GM23338 (cell line): Measurements from ENCODE around the gene TRAM2. TPM values are rescaled to one million over a fixed set of nuclear protein-coding genes. Genes with fewer than 3 reads are reported as not detected.

Source experiments
- ATAC-seq: fragments of 200-7000 bp; cut with Tn5 transposase; 3 replicates; pipeline ENCODE4 v1.9.1; 2020
- DNase-seq: peaks from one replicate; pipeline ENCODE4 v3.0.0-alpha.2; 2015; ENCODE audit warnings: low spot score
- H2AFZ ChIP-seq: fragments of 200-600 bp; sonication (generic); 2 replicates; pipeline ENCODE4 v1.8.0; 2016; ENCODE audit warnings: antibody characterized with exemption, mild to moderate bottlenecking, moderate library complexity
- H3F3A ChIP-seq: fragments of 200-600 bp; sonication (generic); replicated peaks from 2 replicates; pipeline ENCODE4 v1.8.0; 2017; ENCODE audit warnings: antibody characterized with exemption, mixed run types, low read depth
- H3K27ac ChIP-seq: fragments of 200-600 bp; sonication (generic); 2 replicates; pipeline ENCODE4 v1.6.1; 2016; ENCODE audit warnings: low read depth
- H3K27me3 ChIP-seq: fragments of 200-600 bp; sonication (generic); 2 replicates; pipeline ENCODE4 v1.8.0; 2016; ENCODE audit warnings: mild to moderate bottlenecking, mixed run types, moderate library complexity; ENCODE audit not compliant: insufficient read depth
- H3K36me3 ChIP-seq: fragments of 200-600 bp; sonication (generic); 2 replicates; pipeline ENCODE4 v1.8.0; 2016; ENCODE audit warnings: mild to moderate bottlenecking; ENCODE audit not compliant: insufficient read depth
- H3K4me1 ChIP-seq: fragments of 200-600 bp; sonication (generic); 2 replicates; pipeline ENCODE4 v1.8.0; 2016; ENCODE audit warnings: mild to moderate bottlenecking, moderate library complexity; ENCODE audit not compliant: insufficient read depth
- H3K4me2 ChIP-seq: fragments of 200-600 bp; sonication (generic); 2 replicates; pipeline ENCODE4 v1.7.1; 2017; ENCODE audit warnings: mixed run types
- H3K4me3 ChIP-seq: fragments of 200-600 bp; sonication (generic); 2 replicates; pipeline ENCODE4 v1.6.1; 2016; ENCODE audit warnings: mixed run types
- H3K79me2 ChIP-seq: fragments of 200-600 bp; sonication (generic); replicated peaks from 2 replicates; pipeline ENCODE4 v1.8.0; 2017; ENCODE audit warnings: mild to moderate bottlenecking; ENCODE audit not compliant: insufficient read depth
- H3K9me2 ChIP-seq: fragments of 200-600 bp; sonication (generic); 2 replicates; pipeline ENCODE4 v1.8.0; 2017; ENCODE audit not compliant: insufficient read depth
- H4K20me1 ChIP-seq: fragments of 200-600 bp; sonication (generic); replicated peaks from 2 replicates; pipeline ENCODE4 v1.8.0; 2017; ENCODE audit warnings: mild to moderate bottlenecking; ENCODE audit not compliant: insufficient read depth
- H3K27ac Mint-ChIP-seq: 2 replicates; pipeline ENCODE4 v1.8.0; 2020; ENCODE audit warnings: inconsistent platforms, mild to moderate bottlenecking, moderate library complexity, mixed read lengths
- H3K27me3 Mint-ChIP-seq: 3 replicates; pipeline ENCODE4 v1.8.0; 2022; ENCODE audit warnings: low read depth, mild to moderate bottlenecking, moderate library complexity, mixed read lengths, inconsistent platforms; ENCODE audit not compliant: insufficient read depth, poor library complexity
- H3K36me3 Mint-ChIP-seq: 3 replicates; pipeline ENCODE4 v1.8.0; 2021; ENCODE audit warnings: low read depth, mild to moderate bottlenecking, inconsistent platforms, moderate library complexity, mixed read lengths
- H3K4me1 Mint-ChIP-seq: 3 replicates; pipeline ENCODE4 v1.8.0; 2020; ENCODE audit warnings: mild to moderate bottlenecking, inconsistent platforms, mixed read lengths
- H3K4me3 Mint-ChIP-seq: 3 replicates; pipeline ENCODE4 v1.8.0; 2021; ENCODE audit warnings: moderate library complexity, mild to moderate bottlenecking, inconsistent platforms, mixed read lengths
- H3K9me3 Mint-ChIP-seq: 3 replicates; pipeline ENCODE4 v1.8.0; 2020; ENCODE audit warnings: moderate library complexity, mild to moderate bottlenecking, inconsistent platforms, mixed read lengths
- ETS1 ChIP-seq: IDR thresholded peaks from 2 replicates; pipeline ENCODE4 v1.6.1; 2016; ENCODE audit warnings: antibody characterized with exemption
- EZH2phosphoT487 ChIP-seq: fragments of 200-600 bp; sonication (generic); IDR thresholded peaks from one replicate; pipeline ENCODE4 v1.8.1; 2018; ENCODE audit warnings: antibody characterized with exemption; ENCODE audit not compliant: unreplicated experiment
- JUNB ChIP-seq: IDR thresholded peaks from one replicate; pipeline ENCODE4 v1.6.1; 2016; ENCODE audit warnings: antibody characterized with exemption; ENCODE audit not compliant: unreplicated experiment
- NANOG ChIP-seq: IDR thresholded peaks from 2 replicates; pipeline ENCODE4 v1.6.1; 2016; ENCODE audit warnings: antibody characterized with exemption, borderline replicate concordance
- POLR2AphosphoS5 ChIP-seq: IDR thresholded peaks from 2 replicates; pipeline ENCODE4 v1.6.1; 2016; ENCODE audit warnings: antibody characterized with exemption, low read depth
- REST ChIP-seq: IDR thresholded peaks from one replicate; pipeline ENCODE4 v1.6.1; 2018; ENCODE audit warnings: antibody characterized with exemption; ENCODE audit not compliant: unreplicated experiment
- STAT1 ChIP-seq: IDR thresholded peaks from one replicate; pipeline ENCODE4 v1.6.1; 2016; ENCODE audit warnings: antibody characterized with exemption; ENCODE audit not compliant: unreplicated experiment
- ZNF114 ChIP-seq: fragments of 250-450 bp; sonication (Bioruptor Pico); IDR thresholded peaks from 2 replicates; pipeline ENCODE4 v1.5.0; 2020; ENCODE audit warnings: mild to moderate bottlenecking, moderate library complexity
- polyA plus RNA-seq: library from polyadenylated mRNA; unstranded; fragments of >200 nt; fragmentation: Nextera tagmentation; extraction: Ambion mirVana; gene quantifications from 2 replicates; pipeline ENCODE4 v1.2.1, GENCODE V29; 2016
- total RNA-seq: library from RNA; depleted of rRNA; stranded (reverse); fragments of >200 nt; shearing (Covaris generic); gene quantifications from 2 replicates; pipeline ENCODE4 v1.2.3, GENCODE V29; 2014
- TF ChIP-seq, protein P1 (sequence below): fragments of 250-450 bp; sonication (Bioruptor Pico); IDR thresholded peaks from 2 replicates; pipeline ENCODE4 v1.5.0; 2020; ENCODE audit warnings: mild to moderate bottlenecking, moderate library complexity

The TRAM2 gene
- total and polyA plus RNA-seq, 2 experiments from 2014 or later, result 4.0 to 14.0 TPM

DNA sequence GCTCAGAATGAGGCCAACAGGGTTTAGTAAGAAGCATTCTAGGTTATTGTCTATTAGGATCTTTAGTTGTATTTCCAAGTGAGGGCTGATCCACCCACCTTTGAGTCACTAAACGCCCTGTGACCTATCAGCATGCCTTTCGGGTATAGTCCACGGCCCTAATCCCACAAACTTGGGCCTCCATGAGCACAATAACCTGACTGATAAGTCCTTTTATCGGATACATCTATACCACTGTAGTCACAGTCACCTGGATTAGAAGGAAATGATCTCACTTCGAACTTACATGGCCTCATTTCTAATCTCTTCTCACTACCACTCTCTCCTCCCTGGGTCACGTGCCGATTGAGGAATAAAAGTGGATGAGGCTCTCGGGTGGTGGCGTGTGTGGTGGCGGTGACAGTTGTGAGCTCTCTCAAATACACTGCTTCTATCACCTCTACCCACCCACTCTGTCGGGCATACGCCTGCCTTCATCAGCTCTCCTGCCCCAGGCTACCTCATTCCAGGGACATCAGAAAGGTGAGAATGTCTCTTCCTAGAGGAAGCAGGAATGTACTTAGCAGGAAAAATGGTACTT is 65.2 kb downstream of the TRAM2 start (continued):
- TF ChIP-seq, protein P1, sequence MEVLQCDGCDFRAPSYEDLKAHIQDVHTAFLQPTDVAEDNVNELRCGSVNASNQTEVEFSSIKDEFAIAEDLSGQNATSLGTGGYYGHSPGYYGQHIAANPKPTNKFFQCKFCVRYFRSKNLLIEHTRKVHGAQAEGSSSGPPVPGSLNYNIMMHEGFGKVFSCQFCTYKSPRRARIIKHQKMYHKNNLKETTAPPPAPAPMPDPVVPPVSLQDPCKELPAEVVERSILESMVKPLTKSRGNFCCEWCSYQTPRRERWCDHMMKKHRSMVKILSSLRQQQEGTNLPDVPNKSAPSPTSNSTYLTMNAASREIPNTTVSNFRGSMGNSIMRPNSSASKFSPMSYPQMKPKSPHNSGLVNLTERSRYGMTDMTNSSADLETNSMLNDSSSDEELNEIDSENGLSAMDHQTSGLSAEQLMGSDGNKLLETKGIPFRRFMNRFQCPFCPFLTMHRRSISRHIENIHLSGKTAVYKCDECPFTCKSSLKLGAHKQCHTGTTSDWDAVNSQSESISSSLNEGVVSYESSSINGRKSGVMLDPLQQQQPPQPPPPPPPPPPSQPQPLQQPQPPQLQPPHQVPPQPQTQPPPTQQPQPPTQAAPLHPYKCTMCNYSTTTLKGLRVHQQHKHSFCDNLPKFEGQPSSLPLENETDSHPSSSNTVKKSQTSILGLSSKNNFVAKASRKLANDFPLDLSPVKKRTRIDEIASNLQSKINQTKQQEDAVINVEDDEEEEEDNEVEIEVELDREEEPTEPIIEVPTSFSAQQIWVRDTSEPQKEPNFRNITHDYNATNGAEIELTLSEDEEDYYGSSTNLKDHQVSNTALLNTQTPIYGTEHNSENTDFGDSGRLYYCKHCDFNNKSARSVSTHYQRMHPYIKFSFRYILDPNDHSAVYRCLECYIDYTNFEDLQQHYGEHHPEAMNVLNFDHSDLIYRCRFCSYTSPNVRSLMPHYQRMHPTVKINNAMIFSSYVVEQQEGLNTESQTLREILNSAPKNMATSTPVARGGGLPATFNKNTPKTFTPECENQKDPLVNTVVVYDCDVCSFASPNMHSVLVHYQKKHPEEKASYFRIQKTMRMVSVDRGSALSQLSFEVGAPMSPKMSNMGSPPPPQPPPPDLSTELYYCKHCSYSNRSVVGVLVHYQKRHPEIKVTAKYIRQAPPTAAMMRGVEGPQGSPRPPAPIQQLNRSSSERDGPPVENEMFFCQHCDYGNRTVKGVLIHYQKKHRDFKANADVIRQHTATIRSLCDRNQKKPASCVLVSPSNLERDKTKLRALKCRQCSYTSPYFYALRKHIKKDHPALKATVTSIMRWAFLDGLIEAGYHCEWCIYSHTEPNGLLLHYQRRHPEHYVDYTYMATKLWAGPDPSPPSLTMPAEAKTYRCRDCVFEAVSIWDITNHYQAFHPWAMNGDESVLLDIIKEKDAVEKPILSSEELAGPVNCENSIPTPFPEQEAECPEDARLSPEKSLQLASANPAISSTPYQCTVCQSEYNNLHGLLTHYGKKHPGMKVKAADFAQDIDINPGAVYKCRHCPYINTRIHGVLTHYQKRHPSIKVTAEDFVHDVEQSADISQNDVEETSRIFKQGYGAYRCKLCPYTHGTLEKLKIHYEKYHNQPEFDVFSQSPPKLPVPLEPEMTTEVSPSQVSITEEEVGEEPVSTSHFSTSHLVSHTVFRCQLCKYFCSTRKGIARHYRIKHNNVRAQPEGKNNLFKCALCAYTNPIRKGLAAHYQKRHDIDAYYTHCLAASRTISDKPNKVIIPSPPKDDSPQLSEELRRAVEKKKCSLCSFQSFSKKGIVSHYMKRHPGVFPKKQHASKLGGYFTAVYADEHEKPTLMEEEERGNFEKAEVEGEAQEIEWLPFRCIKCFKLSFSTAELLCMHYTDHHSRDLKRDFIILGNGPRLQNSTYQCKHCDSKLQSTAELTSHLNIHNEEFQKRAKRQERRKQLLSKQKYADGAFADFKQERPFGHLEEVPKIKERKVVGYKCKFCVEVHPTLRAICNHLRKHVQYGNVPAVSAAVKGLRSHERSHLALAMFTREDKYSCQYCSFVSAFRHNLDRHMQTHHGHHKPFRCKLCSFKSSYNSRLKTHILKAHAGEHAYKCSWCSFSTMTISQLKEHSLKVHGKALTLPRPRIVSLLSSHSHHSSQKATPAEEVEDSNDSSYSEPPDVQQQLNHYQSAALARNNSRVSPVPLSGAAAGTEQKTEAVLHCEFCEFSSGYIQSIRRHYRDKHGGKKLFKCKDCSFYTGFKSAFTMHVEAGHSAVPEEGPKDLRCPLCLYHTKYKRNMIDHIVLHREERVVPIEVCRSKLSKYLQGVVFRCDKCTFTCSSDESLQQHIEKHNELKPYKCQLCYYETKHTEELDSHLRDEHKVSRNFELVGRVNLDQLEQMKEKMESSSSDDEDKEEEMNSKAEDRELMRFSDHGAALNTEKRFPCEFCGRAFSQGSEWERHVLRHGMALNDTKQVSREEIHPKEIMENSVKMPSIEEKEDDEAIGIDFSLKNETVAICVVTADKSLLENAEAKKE (CRISPR knock-in tag), result no peak
- TF ChIP-seq ZNF114 (no peak), EZH2phosphoT487 (no peak), REST (no peak)

DNA sequence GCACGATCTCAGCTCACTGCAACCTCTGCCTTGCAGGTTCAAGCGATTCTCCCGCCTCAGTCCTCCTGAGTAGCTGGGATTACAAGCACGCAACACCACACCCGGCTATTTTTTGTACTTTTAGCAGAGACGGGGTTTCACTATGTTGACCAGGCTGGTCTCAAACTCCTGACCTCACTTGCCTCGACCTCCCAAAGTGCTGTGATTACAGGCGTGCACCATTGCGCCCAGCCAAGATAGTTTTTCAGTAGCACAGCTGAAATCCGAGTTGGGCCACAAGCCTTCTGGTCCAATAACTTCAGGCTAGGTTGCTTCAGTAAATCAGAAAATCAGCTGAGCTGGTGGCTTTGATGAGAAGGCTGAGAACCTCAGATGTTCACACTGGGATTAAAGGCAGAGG is 65.7 kb downstream of the TRAM2 start:
- peaks cover 38% of the 10 kb centered on the region for H3K4me1 Mint-ChIP-seq
- Histone ChIP-seq H3K4me2 (no peak overlapping the region), H3K36me3 (peaks cover 3% of the 10 kb centered on the region; the same call in 1 of the 2 replicates), H2AFZ (no peak overlapping the region), H3K9me2 (no peaks in the 10 kb centered on the region), H3K4me1 (peaks cover 6% of the 10 kb centered on the region), H3K27ac (no peak overlapping the region), H3K27me3 (no peaks in the 10 kb centered on the region), H3K4me3 (no peak overlapping the region), H3K79me2 (no peaks in the 10 kb centered on the region), H4K20me1 (0 out of 2 replicates have a peak, but pooled peaks cover 2% of the 10 kb centered on the region), H3F3A (no peaks in the 10 kb centered on the region)
- no peak overlapping the region for H3K4me3 Mint-ChIP-seq
- ATAC-seq (no peak), DNase-seq (no peak)
- H3K27ac Mint-ChIP-seq, result no peak overlapping the region
- H3K36me3 Mint-ChIP-seq, result peaks cover 41% of the 10 kb centered on the region
- H3K27me3 Mint-ChIP-seq, result peaks cover 9% of the 10 kb centered on the region
- H3K9me3 Mint-ChIP-seq, result no peaks in the 10 kb centered on the region
- TF ChIP-seq ETS1 (no peak), POLR2AphosphoS5 (no peak), STAT1 (no peak), JUNB (no peak), REST (no peak), ZNF114 (no peak), NANOG (no peak)
